Measurements from ENCODE around the gene GTPBP6.

DNA sequence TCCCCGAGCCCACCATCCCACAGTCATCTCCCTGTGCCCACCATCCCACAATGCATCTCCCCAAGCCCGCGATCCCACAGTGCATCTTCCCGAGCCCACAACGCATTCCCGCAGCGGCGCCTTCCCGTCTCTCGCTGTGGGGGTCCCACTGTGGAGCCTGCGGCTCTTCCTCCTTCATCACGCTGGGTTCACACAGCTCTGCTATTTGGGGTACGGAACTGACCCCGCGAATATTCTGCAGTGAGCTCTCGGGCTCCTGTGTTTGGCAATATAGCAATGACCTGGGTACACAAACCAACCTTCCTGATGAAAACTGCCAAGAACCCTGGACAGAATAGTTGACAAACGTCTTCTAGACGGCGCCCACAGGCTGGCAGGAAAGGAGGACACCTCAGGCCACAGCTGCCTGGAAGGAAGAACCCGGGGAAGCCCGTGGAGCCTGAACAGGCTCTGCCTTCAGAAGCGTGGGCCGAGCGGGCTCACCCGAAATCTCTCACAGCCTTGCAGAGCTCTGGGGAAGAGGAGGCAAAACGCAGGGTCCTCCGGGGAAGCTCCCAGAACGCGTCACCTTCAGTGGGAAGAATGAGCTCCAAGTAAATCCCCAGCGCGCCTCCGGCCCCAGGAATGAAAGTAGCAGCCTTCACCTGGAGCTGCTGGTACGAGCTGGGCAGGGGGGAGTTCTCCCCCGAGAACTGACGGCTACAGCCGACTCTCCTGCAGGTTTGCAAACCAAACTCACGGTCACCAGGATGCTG, 45.2 kb upstream of the GTPBP6 start:
- TF ChIP-seq GATA3 (IDR thresholded peaks at IDR 0.05; ENCODE audit: low read depth, low read length) (no peak), GATA2 (IDR thresholded peaks at IDR 0.05; ENCODE audit: low read depth, low read length) (no peak)

All from SH-SY5Y (cell line).